ENCODE results near the gene RDH12. TPM values are rescaled to one million over a fixed set of nuclear protein-coding genes. Genes with fewer than 3 reads are reported as not detected.

The RDH12 gene
- total RNA-seq, 1 experiment from 2014 or later, result not detected

- no peaks in the 10 kb centered on the region for H3K4me1 ChIP-seq
- peaks cover 2% of the 10 kb centered on the region for H3K36me3 ChIP-seq (ENCODE audit: control insufficient read depth, insufficient read depth, low read length)
- H3K27ac Mint-ChIP-seq (ENCODE audit: unreplicated experiment), result no peak overlapping the region
Observed at GRCh38 chr14:67778792-67779191, 77.1 kb downstream of the RDH12 start.

GRCh38 chr14:67782090-67782489 is 80.4 kb downstream of the RDH12 start:
- DNase-seq, result no peak
- H3K9me3 Mint-ChIP-seq (ENCODE audit: unreplicated experiment), result no peaks in the 10 kb centered on the region
- no peaks in the 10 kb centered on the region for H3K27me3 Mint-ChIP-seq (ENCODE audit: insufficient read depth, unreplicated experiment)
- intact Hi-C loops (cut with micrococcal nuclease; ENCODE audit: unreplicated experiment), result no loop called here
- peaks cover 8% of the 10 kb centered on the region for H3K36me3 Mint-ChIP-seq (ENCODE audit: insufficient read depth, unreplicated experiment)
- H3K4me3 Mint-ChIP-seq (ENCODE audit: unreplicated experiment), result no peak overlapping the region
- POLR2A ChIA-PET, result no interaction called here
- TF ChIP-seq CTCF (IDR thresholded peaks at IDR 0.05; ENCODE audit: insufficient read depth in 1 of 2, low read depth in 1 of 2, low read length in 1 of 2, severe bottlenecking in 1 of 2, unreplicated experiment in 1 of 2), result no peak
- BruUV-seq (replicated peaks), result no TSS peak
- Histone ChIP-seq H3K4me1 (no peaks in the 10 kb centered on the region), H3K36me3 (ENCODE audit: control insufficient read depth, insufficient read depth, low read length) (peaks cover 5% of the 10 kb centered on the region), H3K4me3 (ENCODE audit: low read depth, low read length) (no peak overlapping the region), H3K9me3 (no peaks in the 10 kb centered on the region), H3K27me3 (replicated peaks; ENCODE audit: control insufficient read depth, insufficient read depth, low read length) (no peaks in the 10 kb centered on the region)
- CTCF ChIA-PET, result interaction anchor here (0.6 kb wide), 1 partner anchor 1011 kb away, joined by 6 read pairs; the partner anchor contains the start of gene ZFP36L1
- H3K27ac Mint-ChIP-seq (ENCODE audit: unreplicated experiment), result no peak overlapping the region
- H3K4me1 Mint-ChIP-seq (ENCODE audit: low read depth, unreplicated experiment), result no peaks in the 10 kb centered on the region

More at GRCh38 chr14:67778792-67779191, 77.1 kb downstream of the RDH12 start:
- no peak for DNase-seq
- POLR2A ChIA-PET, result no interaction called here
- no peaks in the 10 kb centered on the region for H3K9me3 ChIP-seq
- Mint-ChIP-seq H3K36me3 (ENCODE audit: insufficient read depth, unreplicated experiment) (peaks cover 16% of the 10 kb centered on the region), H3K9me3 (ENCODE audit: unreplicated experiment) (no peaks in the 10 kb centered on the region), H3K4me3 (ENCODE audit: unreplicated experiment) (no peak overlapping the region), H3K4me1 (ENCODE audit: low read depth, unreplicated experiment) (no peaks in the 10 kb centered on the region), H3K27me3 (ENCODE audit: insufficient read depth, unreplicated experiment) (no peaks in the 10 kb centered on the region)
- no TSS peak for BruUV-seq (replicated peaks)
- no peak for TF ChIP-seq CTCF (IDR thresholded peaks at IDR 0.05; ENCODE audit: insufficient read depth in 1 of 2, low read depth in 1 of 2, low read length in 1 of 2, severe bottlenecking in 1 of 2, unreplicated experiment in 1 of 2)
- CTCF ChIA-PET, result no interaction called here
- H3K4me3 ChIP-seq (ENCODE audit: low read depth, low read length), result no peak overlapping the region
- H3K27me3 ChIP-seq (replicated peaks; ENCODE audit: control insufficient read depth, insufficient read depth, low read length), result no peaks in the 10 kb centered on the region
- intact Hi-C loops (cut with micrococcal nuclease; ENCODE audit: unreplicated experiment), result no loop called here

Other genes starting within 250 kb of the RDH12 start
- 0.19 TPM in 1 of 2 replicates, not detected in the other for gene TMEM229B, start 213.2 kb upstream of the RDH12 start, total RNA-seq (2022)
- gene PLEKHH1, start 168.6 kb upstream of the RDH12 start, total RNA-seq (2022), result 32.4 and 41.2 TPM in 2 replicates
- 16.9 and 20.4 TPM in 2 replicates for gene PIGH, start 101.6 kb upstream of the RDH12 start, total RNA-seq (2022)
- gene ARG2, start 82.0 kb upstream of the RDH12 start, total RNA-seq (2022), result 22.6 and 22.8 TPM in 2 replicates
- gene VTI1B, start 27.3 kb upstream of the RDH12 start, total RNA-seq (2022), result 102 and 117 TPM in 2 replicates
- 80.2 and 83.1 TPM in 2 replicates for gene RDH11, start 6.1 kb upstream of the RDH12 start, total RNA-seq (2022)
- gene ZFYVE26, start 114.7 kb downstream of the RDH12 start, total RNA-seq (2022), result 23.2 and 27.2 TPM in 2 replicates
- 16.7 and 22.4 TPM in 2 replicates for gene RAD51B, start 117.9 kb downstream of the RDH12 start, total RNA-seq (2022)